LoVo (cell line): ENCODE results near the gene CEP63.

ENCODE experiments used
- DNase-seq: peaks from one replicate; pipeline ENCODE4 v3.0.0-alpha.2; 2016; ENCODE audit warnings: low spot score

The CEP63 gene

GRCh38 chr3:134468519-134468918 is 17.3 kb upstream of the CEP63 start:
- DNase-seq, result no peak

- peak; percentile 56 for DNase-seq
These were observed 14.2 kb upstream of the CEP63 start for GRCh38 chr3:134471521-134472193.

GRCh38 chr3:134472831-134473230 is 13.0 kb upstream of the CEP63 start:
- no peak for DNase-seq

GRCh38 chr3:134473868-134474546 is 11.8 kb upstream of the CEP63 start:
- DNase-seq, result peak; percentile 80

- DNase-seq, result no peak
These were observed 10.9 kb upstream of the CEP63 start for GRCh38 chr3:134474956-134475355.

- no peak for DNase-seq
These were observed 9.6 kb upstream of the CEP63 start for GRCh38 chr3:134476306-134476705.

- DNase-seq, result no peak
These were observed 8.9 kb upstream of the CEP63 start for GRCh38 chr3:134477002-134477401.

- no peak for DNase-seq
These were observed 7.9 kb upstream of the CEP63 start for GRCh38 chr3:134477938-134478337.

GRCh38 chr3:134480546-134480945 is 5.3 kb upstream of the CEP63 start:
- DNase-seq, result no peak

- no peak for DNase-seq
These were observed 4.7 kb upstream of the CEP63 start for GRCh38 chr3:134481166-134481565.

- no peak for DNase-seq
These were observed 3.2 kb upstream of the CEP63 start for GRCh38 chr3:134482622-134483021.

GRCh38 chr3:134483195-134483900 is 2.5 kb upstream of the CEP63 start:
- no peak for DNase-seq

GRCh38 chr3:134485075-134485717 is 661 bp upstream of the CEP63 start:
- peak; percentile 13 for DNase-seq

- peak; percentile 15 for DNase-seq
These were observed 752 bp downstream of the CEP63 start for GRCh38 chr3:134486577-134487041.

- no peak for DNase-seq
These were observed 1.5 kb downstream of the CEP63 start for GRCh38 chr3:134487406-134487805.

- DNase-seq, result no peak
These were observed 8.6 kb downstream of the CEP63 start for GRCh38 chr3:134494495-134494894.

GRCh38 chr3:134495980-134496379 is 10.1 kb downstream of the CEP63 start:
- DNase-seq, result no peak

GRCh38 chr3:134496471-134497071 is 10.7 kb downstream of the CEP63 start:
- DNase-seq, result no peak

- DNase-seq, result no peak
These were observed 17.4 kb downstream of the CEP63 start for GRCh38 chr3:134503266-134503665.

- no peak for DNase-seq
These were observed 18.3 kb downstream of the CEP63 start for GRCh38 chr3:134504132-134504531.

- no peak for DNase-seq
These were observed 19.6 kb downstream of the CEP63 start for GRCh38 chr3:134505485-134505884.

GRCh38 chr3:134511500-134511899 is 25.6 kb downstream of the CEP63 start:
- no peak for DNase-seq
